ENCODE data around the gene ZNF202. TPM values are rescaled to one million over a fixed set of nuclear protein-coding genes. Genes with fewer than 3 reads are reported as not detected.

The ZNF202 gene
- total and polyA plus RNA-seq, 2 donors (not counting 1 experiment from before 2014, with no cell fraction given): 4.5 to 9.7 TPM

DNA sequence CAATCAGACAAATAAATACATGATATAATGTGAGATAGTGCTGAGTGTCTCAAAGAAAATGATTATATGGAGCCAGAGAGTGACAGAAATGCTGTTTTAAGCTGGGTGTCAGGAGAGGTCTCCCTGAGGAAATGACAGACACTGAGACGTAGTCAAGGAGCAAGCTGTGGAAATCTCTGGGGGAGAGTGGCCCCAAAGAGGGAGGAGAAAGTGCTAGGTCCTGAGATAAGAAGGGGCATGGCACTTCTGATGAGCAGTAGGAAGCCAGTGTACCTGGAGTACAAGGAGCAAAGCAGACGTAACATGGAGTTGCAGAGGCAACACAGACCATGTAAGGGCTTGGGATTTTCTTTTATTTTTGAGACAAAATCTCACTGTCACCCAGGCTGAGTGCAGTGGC, 38.8 kb downstream of the ZNF202 start:
- Histone ChIP-seq H3K4me1 (ENCODE audit: control insufficient read depth, extremely low read depth, insufficient read depth, low read length) (no peaks in the 10 kb centered on the region), H3K4me3 (replicated peaks in 1 of 4; ENCODE audit: control extremely low read depth in 1 of 4, insufficient read depth in 1 of 4, low read depth in 3 of 4, low read length in 4 of 4) (no peak overlapping the region), H4K20me1 (ENCODE audit: control insufficient read depth, extremely low read depth, insufficient read depth, low read length) (no peaks in the 10 kb centered on the region), H3K4me2 (ENCODE audit: extremely low read depth, insufficient read depth, low read length) (no peak overlapping the region), H3K36me3 (ENCODE audit: control insufficient read depth, insufficient read depth, low read length) (no peaks in the 10 kb centered on the region), H3K27me3 (ENCODE audit: control insufficient read depth, insufficient read depth, low read length) (peaks cover 4% of the 10 kb centered on the region), H3K27ac (ENCODE audit: insufficient read depth, low read length) (no peak overlapping the region), H3K79me2 (ENCODE audit: control insufficient read depth, insufficient read depth, low read length) (no peaks in the 10 kb centered on the region), H2AFZ (ENCODE audit: low read length) (no peak overlapping the region), H3K9ac (ENCODE audit: insufficient read depth, low read length) (no peak overlapping the region), H3K9me3 (ENCODE audit: control insufficient read depth, insufficient read depth, low read depth, low read length) (no peaks in the 10 kb centered on the region)
- TF ChIP-seq, protein P1, sequence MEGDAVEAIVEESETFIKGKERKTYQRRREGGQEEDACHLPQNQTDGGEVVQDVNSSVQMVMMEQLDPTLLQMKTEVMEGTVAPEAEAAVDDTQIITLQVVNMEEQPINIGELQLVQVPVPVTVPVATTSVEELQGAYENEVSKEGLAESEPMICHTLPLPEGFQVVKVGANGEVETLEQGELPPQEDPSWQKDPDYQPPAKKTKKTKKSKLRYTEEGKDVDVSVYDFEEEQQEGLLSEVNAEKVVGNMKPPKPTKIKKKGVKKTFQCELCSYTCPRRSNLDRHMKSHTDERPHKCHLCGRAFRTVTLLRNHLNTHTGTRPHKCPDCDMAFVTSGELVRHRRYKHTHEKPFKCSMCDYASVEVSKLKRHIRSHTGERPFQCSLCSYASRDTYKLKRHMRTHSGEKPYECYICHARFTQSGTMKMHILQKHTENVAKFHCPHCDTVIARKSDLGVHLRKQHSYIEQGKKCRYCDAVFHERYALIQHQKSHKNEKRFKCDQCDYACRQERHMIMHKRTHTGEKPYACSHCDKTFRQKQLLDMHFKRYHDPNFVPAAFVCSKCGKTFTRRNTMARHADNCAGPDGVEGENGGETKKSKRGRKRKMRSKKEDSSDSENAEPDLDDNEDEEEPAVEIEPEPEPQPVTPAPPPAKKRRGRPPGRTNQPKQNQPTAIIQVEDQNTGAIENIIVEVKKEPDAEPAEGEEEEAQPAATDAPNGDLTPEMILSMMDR (conservative IDR thresholded peaks at IDR 0.05 in 1 of 2, IDR thresholded peaks at IDR 0.05 in 1 of 2; ENCODE audit: low read depth in 1 of 2, low read length in 2 of 2): no peak
- no peak for TF ChIP-seq EZH2 (IDR thresholded peaks at IDR 0.05; ENCODE audit: low read length, missing control alignments)
- DNase-seq (ENCODE audit: low read depth in 2 of 2): no peak

DNA sequence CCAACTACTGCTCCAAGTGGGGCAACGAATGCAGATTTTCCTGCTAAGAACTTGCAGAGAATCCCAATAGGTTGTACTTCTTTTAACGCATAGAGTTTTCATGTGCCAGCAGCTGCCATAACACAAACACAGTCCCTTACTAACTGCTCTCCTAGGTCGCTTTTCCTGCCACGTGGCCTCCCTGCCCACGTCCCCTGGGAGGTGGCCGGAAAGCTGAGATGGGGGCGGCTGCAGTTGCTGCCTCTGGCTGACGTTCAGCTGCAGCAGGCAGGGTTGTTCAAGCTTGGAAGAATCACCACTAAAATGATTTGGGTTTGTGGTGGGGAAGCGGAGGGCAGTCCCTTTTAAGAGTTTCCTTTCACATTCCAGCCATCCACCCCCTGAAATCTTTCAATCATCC, 39.3 kb downstream of the ZNF202 start:
- Histone ChIP-seq H3K9ac (ENCODE audit: insufficient read depth, low read length) (no peak overlapping the region), H3K4me1 (ENCODE audit: control insufficient read depth, extremely low read depth, insufficient read depth, low read length) (no peaks in the 10 kb centered on the region), H2AFZ (ENCODE audit: low read length) (no peak overlapping the region), H3K36me3 (ENCODE audit: control insufficient read depth, insufficient read depth, low read length) (no peaks in the 10 kb centered on the region), H3K79me2 (ENCODE audit: control insufficient read depth, insufficient read depth, low read length) (no peaks in the 10 kb centered on the region), H3K9me3 (ENCODE audit: control insufficient read depth, insufficient read depth, low read depth, low read length) (no peaks in the 10 kb centered on the region), H3K4me3 (replicated peaks in 1 of 4; ENCODE audit: control extremely low read depth in 1 of 4, insufficient read depth in 1 of 4, low read depth in 3 of 4, low read length in 4 of 4) (no peak overlapping the region), H3K27ac (ENCODE audit: insufficient read depth, low read length) (no peak overlapping the region), H3K27me3 (ENCODE audit: control insufficient read depth, insufficient read depth, low read length) (peaks cover 4% of the 10 kb centered on the region), H4K20me1 (ENCODE audit: control insufficient read depth, extremely low read depth, insufficient read depth, low read length) (no peaks in the 10 kb centered on the region), H3K4me2 (ENCODE audit: extremely low read depth, insufficient read depth, low read length) (no peak overlapping the region)
- no peak for DNase-seq (ENCODE audit: low read depth in 2 of 2)
- TF ChIP-seq, protein P1 (conservative IDR thresholded peaks at IDR 0.05 in 1 of 2, IDR thresholded peaks at IDR 0.05 in 1 of 2; ENCODE audit: low read depth in 1 of 2, low read length in 2 of 2): no peak
- TF ChIP-seq EZH2 (IDR thresholded peaks at IDR 0.05; ENCODE audit: low read length, missing control alignments): no peak

DNA sequence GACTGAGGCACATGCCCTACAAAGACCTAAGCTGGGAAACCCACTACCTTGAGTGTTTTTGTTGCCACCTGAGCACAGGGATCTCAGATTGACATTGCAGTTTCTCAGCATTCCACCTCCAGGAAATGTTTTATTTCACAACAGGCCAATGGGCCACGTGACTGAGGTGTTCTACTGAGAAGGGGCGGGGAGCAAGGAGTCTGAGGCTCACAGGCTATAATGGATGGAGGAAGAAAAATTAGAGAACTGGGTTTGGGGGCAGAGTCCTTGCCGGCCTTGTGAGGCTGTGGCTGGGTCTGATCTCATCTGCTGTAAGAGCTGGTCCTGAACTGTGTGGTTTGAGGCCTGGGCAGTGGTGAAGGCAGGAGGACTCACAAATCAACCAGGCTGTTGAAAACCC, 40.7 kb downstream of the ZNF202 start:
- Histone ChIP-seq H3K4me1 (ENCODE audit: control insufficient read depth, extremely low read depth, insufficient read depth, low read length) (no peaks in the 10 kb centered on the region), H3K36me3 (ENCODE audit: control insufficient read depth, insufficient read depth, low read length) (no peaks in the 10 kb centered on the region), H3K79me2 (ENCODE audit: control insufficient read depth, insufficient read depth, low read length) (no peaks in the 10 kb centered on the region), H3K4me3 (replicated peaks in 1 of 4; ENCODE audit: control extremely low read depth in 1 of 4, insufficient read depth in 1 of 4, low read depth in 3 of 4, low read length in 4 of 4) (no peak overlapping the region), H3K9ac (ENCODE audit: insufficient read depth, low read length) (no peak overlapping the region), H4K20me1 (ENCODE audit: control insufficient read depth, extremely low read depth, insufficient read depth, low read length) (no peaks in the 10 kb centered on the region), H2AFZ (ENCODE audit: low read length) (no peak overlapping the region), H3K27me3 (ENCODE audit: control insufficient read depth, insufficient read depth, low read length) (peaks cover 4% of the 10 kb centered on the region), H3K9me3 (ENCODE audit: control insufficient read depth, insufficient read depth, low read depth, low read length) (no peaks in the 10 kb centered on the region), H3K4me2 (ENCODE audit: extremely low read depth, insufficient read depth, low read length) (no peak overlapping the region), H3K27ac (ENCODE audit: insufficient read depth, low read length) (no peak overlapping the region)
- TF ChIP-seq, protein P1 (conservative IDR thresholded peaks at IDR 0.05 in 1 of 2, IDR thresholded peaks at IDR 0.05 in 1 of 2; ENCODE audit: low read depth in 1 of 2, low read length in 2 of 2): no peak
- no peak for TF ChIP-seq EZH2 (IDR thresholded peaks at IDR 0.05; ENCODE audit: low read length, missing control alignments)
- DNase-seq (ENCODE audit: low read depth in 2 of 2): no peak
